HG03280 (cell line): ENCODE results near the gene RPTOR.

Experiments
- ATAC-seq: cut with Tn5 transposase; IDR thresholded peaks from one replicate; pipeline ENCODE4 v1.9.1; 2021; ENCODE audit warnings: mild to moderate bottlenecking, moderate library complexity; ENCODE audit not compliant: unreplicated experiment

The RPTOR gene

GRCh38 chr17:80663781-80664206 is 119.2 kb downstream of the RPTOR start:
- ATAC-seq, result no peak

GRCh38 chr17:80664217-80664790 is 119.7 kb downstream of the RPTOR start:
- ATAC-seq, result no peak

- no peak for ATAC-seq
These were observed 121.2 kb downstream of the RPTOR start for GRCh38 chr17:80665792-80666191.

GRCh38 chr17:80666867-80667266 is 122.2 kb downstream of the RPTOR start:
- no peak for ATAC-seq

GRCh38 chr17:80667462-80668277 is 123.0 kb downstream of the RPTOR start:
- ATAC-seq, result no peak

- no peak for ATAC-seq
These were observed 123.9 kb downstream of the RPTOR start for GRCh38 chr17:80668375-80669148.

- ATAC-seq, result no peak
These were observed 126.6 kb downstream of the RPTOR start for GRCh38 chr17:80671039-80671824.

GRCh38 chr17:80671825-80672110 is 127.1 kb downstream of the RPTOR start:
- ATAC-seq, result no peak

- no peak for ATAC-seq
These were observed 128.7 kb downstream of the RPTOR start for GRCh38 chr17:80673152-80673920.

- no peak for ATAC-seq
These were observed 130.9 kb downstream of the RPTOR start for GRCh38 chr17:80675438-80676095.

GRCh38 chr17:80676096-80676466 is 131.4 kb downstream of the RPTOR start:
- no peak for ATAC-seq

- no peak for ATAC-seq
These were observed 131.9 kb downstream of the RPTOR start for GRCh38 chr17:80676564-80676963.

- ATAC-seq, result no peak
These were observed 132.6 kb downstream of the RPTOR start for GRCh38 chr17:80677214-80677756.

GRCh38 chr17:80679816-80680215 is 135.2 kb downstream of the RPTOR start:
- no peak for ATAC-seq

GRCh38 chr17:80681215-80681614 is 136.6 kb downstream of the RPTOR start:
- ATAC-seq, result no peak

- ATAC-seq, result no peak
These were observed 137.7 kb downstream of the RPTOR start for GRCh38 chr17:80682372-80682771.

- no peak for ATAC-seq
These were observed 139.0 kb downstream of the RPTOR start for GRCh38 chr17:80683625-80684104.

GRCh38 chr17:80687839-80688238 is 143.2 kb downstream of the RPTOR start:
- no peak for ATAC-seq

GRCh38 chr17:80689129-80689619 is 144.5 kb downstream of the RPTOR start:
- no peak for ATAC-seq
